Pancreas (tissue), 10 donors: ENCODE data around the gene GJB4. TPM values are rescaled to one million over a fixed set of nuclear protein-coding genes. Genes with fewer than 3 reads are reported as not detected.

Experiments
- ATAC-seq, 4 donors: fragments of 200-7000 bp; cut with Tn5 transposase; one replicate each; pipeline versions ENCODE4 v1.8.0 to v1.9.1; 2020; ENCODE audit warnings: mild to moderate bottlenecking in 4 of 4, moderate library complexity in 4 of 4
- DNase-seq, 6 donors: peaks; one replicate each; pipeline ENCODE4 v3.0.0-alpha.2; 2020
- FAIRE-seq: peaks from 2 replicates; lab custom pipeline; 2012; peaks lifted over from hg19 to GRCh38; lab: Jason Lieb, UNC
- H3K27ac ChIP-seq, 4 donors: fragments of 200-600 bp; sonication (generic); 1 replicate in 3 of 4; 2 replicates in 1 of 4; pipeline versions ENCODE4 v1.5.0 to v1.8.0; 2020
- H3K27me3 ChIP-seq, 4 donors: fragments of 200-600 bp; one replicate each; pipeline ENCODE4 v1.8.0; 2021
- H3K36me3 ChIP-seq, 3 donors: fragments of 200-600 bp; sonication (generic) in 1 of 3; one replicate each; pipeline versions ENCODE4 v1.5.0 to v1.8.0; 2020 to 2021
- H3K4me1 ChIP-seq, 3 donors: fragments of 200-600 bp; one replicate each; pipeline ENCODE4 v1.8.0; 2021
- H3K4me3 ChIP-seq, 4 donors: fragments of 200-600 bp; sonication (generic) in 2 of 4; one replicate each; pipeline versions ENCODE4 v1.5.0 to v1.8.0; 2020 to 2021
- H3K9me3 ChIP-seq, 4 donors: fragments of 200-600 bp; one replicate each; pipeline ENCODE4 v1.8.0; 2021
- WGBS, 2 donors: extraction: QIAGEN DNeasy Blood & Tissue Kit; methylation state at CpG; one replicate each; pipeline ENCODE4 v1.1.7; 2013; 5-methylcytosine and 5-hydroxymethylcytosine counted together
- intact Hi-C, 3 donors: fragments of 100-400 bp; cut with DNase I; formaldehyde crosslinking; loops; one replicate each; pipeline versions ENCODE4 v1.11.1 to v1.14.2; 2022
- polyA plus RNA-seq, 2 donors: library from polyadenylated mRNA; stranded (reverse); fragments of 200-250 nt; gene quantifications; one replicate each; pipeline ENCODE4 v1.2.3, GENCODE V29; 2013
- total RNA-seq, 6 donors: library from RNA; stranded (reverse); fragmentation: NEBNext Ultra II Directional in 4 of 6; extraction: Animal tissue kit (Norgen Biotek cat#: 25700) in 4 of 6; gene quantifications; one replicate each; pipeline versions ENCODE4 v1.2.1 to v1.2.4, GENCODE V29; 2021 to 2023
- TF ChIP-seq, protein P1 (sequence below), 4 donors: fragments of 200-600 bp; sonication (generic) in 3 of 4; IDR thresholded peaks; one replicate each; pipeline versions ENCODE4 v1.5.0 to v1.8.0; 2021; ENCODE audit warnings: antibody characterized with exemption in 4 of 4
- donor health status: healthy with polysubstance abuse.
- donor health status: DM: no; HTN: no; CAD: no; lungs with moderate emphysema.
- donor health status: DM: no; HTN: no; CAD: no.
- donor health status: control.
- donor health status: control.
- donor health status: Bipolar disorder and iron deficiency.
- donor health status: DM: yes; HTN: yes; CAD: no.
- donor health status: DM: no; HTN: no; CAD: no.
- donor health status: DM: no; HTN: no; CAD: no.
- donor health status: DM: yes; HTN: yes; CAD: no.

GJB4 gene
- total RNA-seq (under 1 TPM in 1 of 6 donors, not detected in 5; 0.12 TPM), polyA plus RNA-seq (not detected)

DNA sequence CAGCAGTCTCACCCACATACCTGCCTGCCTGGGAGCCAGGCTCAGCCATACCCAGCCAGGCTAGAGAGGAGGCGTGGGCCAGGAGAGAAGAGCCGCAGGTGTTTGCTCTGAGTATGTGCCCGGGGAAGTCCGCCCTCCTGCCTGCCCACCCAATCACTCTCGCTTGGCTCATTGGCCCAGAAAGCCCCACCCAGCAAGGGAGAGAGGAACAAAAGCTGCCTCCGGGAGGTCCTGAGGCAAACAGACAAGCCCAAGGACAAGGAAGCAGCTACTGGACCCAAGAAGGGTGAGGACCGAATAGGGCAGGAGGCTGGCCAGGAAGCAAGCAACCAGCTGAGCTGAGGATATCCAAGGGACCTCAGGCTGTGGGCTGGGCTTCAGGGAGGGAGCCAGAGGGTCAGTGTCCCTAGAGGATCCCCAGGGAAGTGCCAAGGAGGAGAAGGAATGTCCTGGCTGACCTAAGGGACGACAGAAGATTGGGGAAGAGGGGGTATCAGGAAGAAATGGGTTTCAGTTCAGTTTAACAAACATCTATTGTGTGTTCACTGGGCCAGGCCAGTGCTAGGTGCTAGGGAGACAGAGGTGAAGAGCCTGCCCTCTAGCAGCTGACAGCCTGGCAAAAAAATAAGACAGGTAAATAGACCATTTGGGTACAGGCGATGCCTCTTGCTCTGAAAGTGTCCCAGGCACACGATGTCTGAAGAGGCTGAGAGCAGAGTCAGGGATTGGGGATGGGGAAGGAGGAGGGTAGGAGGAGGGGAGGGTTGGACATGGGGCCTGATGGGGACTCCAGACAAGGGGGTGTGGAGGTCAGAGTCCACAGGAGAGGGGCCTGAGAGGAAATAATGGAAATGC, at the start of gene GJB4:
GJB4 (plus strand) TSS at position 238 of the 855 bp plus-strand sequence. CDS start 1,515 bp downstream, outside the sequence.
- ATAC-seq (peak in 1 of 4 donors; percentile 51), FAIRE-seq (no peak), DNase-seq (no peak)
- H3K36me3 ChIP-seq, result no peaks in the 10 kb centered on the region
- TF ChIP-seq, protein P1, sequence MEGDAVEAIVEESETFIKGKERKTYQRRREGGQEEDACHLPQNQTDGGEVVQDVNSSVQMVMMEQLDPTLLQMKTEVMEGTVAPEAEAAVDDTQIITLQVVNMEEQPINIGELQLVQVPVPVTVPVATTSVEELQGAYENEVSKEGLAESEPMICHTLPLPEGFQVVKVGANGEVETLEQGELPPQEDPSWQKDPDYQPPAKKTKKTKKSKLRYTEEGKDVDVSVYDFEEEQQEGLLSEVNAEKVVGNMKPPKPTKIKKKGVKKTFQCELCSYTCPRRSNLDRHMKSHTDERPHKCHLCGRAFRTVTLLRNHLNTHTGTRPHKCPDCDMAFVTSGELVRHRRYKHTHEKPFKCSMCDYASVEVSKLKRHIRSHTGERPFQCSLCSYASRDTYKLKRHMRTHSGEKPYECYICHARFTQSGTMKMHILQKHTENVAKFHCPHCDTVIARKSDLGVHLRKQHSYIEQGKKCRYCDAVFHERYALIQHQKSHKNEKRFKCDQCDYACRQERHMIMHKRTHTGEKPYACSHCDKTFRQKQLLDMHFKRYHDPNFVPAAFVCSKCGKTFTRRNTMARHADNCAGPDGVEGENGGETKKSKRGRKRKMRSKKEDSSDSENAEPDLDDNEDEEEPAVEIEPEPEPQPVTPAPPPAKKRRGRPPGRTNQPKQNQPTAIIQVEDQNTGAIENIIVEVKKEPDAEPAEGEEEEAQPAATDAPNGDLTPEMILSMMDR (IDR thresholded peaks at IDR 0.05), result no peak
- H3K4me3 ChIP-seq, result no peak within 1 kb of the TSS
- H3K27me3 ChIP-seq, result no peaks in the 10 kb centered on the region
- H3K9me3 ChIP-seq, result no peaks in the 10 kb centered on the region
- intact Hi-C loops, result no loop called here
- WGBS, 2 donors, result 58 to 72% methylated on average over 10 of the region's 10 CpGs
- H3K27ac ChIP-seq, result no peak within 1 kb of the TSS
- no peaks in the 10 kb centered on the region for H3K4me1 ChIP-seq

DNA sequence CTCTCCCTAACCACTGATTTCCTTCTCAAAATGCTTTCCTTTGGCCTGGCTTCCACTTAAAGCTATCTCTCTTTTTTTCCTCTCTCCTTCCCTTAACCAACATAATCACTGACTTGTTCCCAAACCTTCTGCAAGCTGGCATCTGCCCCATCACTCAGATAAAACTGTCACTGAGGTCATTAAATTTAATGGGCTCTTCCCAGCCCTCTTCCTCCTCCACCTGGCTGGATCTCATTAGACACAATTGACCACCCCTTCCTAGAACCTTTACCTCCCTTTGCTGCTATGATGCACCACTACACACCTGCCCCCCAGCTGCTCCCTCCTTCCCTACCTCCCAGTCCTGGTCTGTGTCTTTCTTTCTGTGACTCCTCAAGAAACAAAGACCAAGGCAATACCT, 48.7 kb upstream of the GJB4 start:
- FAIRE-seq, result no peak
- Histone ChIP-seq H3K27me3 (no peaks in the 10 kb centered on the region), H3K27ac (no peak overlapping the region), H3K4me1 (no peaks in the 10 kb centered on the region), H3K36me3 (no peaks in the 10 kb centered on the region), H3K4me3 (no peak overlapping the region), H3K9me3 (no peaks in the 10 kb centered on the region)
- TF ChIP-seq, protein P1 (IDR thresholded peaks at IDR 0.05), result no peak
- no peak for ATAC-seq
- DNase-seq, result no peak
- intact Hi-C loops, result no loop called here

DNA sequence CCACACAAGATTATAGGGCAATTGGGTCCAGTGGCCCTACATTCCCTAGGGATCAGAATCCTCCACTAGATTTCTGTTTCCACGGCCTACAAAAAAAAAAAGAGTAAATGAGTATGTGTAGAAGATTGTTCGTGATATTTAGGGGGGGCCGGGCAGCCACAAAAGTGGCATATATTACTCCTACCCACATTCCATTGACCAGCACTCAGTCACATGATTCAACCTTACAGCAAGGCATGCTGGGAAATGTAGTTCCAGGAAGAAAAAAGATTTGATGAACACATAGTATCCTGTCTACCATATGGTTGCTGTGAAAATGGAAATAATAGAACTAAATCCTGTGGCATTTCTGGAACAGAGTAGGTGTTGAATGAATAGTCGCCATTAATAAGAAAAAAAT, 48.1 kb upstream of the GJB4 start:
- Histone ChIP-seq H3K27me3 (no peaks in the 10 kb centered on the region), H3K4me3 (no peak overlapping the region), H3K4me1 (no peaks in the 10 kb centered on the region), H3K36me3 (no peaks in the 10 kb centered on the region), H3K27ac (no peak overlapping the region), H3K9me3 (no peaks in the 10 kb centered on the region)
- no peak for ATAC-seq
- intact Hi-C loops, result no loop called here
- TF ChIP-seq, protein P1 (IDR thresholded peaks at IDR 0.05), result no peak
- no peak for FAIRE-seq
- no peak for DNase-seq
- 82 to 93% methylated on average over 4 of the region's 4 CpGs for WGBS, 2 donors

DNA sequence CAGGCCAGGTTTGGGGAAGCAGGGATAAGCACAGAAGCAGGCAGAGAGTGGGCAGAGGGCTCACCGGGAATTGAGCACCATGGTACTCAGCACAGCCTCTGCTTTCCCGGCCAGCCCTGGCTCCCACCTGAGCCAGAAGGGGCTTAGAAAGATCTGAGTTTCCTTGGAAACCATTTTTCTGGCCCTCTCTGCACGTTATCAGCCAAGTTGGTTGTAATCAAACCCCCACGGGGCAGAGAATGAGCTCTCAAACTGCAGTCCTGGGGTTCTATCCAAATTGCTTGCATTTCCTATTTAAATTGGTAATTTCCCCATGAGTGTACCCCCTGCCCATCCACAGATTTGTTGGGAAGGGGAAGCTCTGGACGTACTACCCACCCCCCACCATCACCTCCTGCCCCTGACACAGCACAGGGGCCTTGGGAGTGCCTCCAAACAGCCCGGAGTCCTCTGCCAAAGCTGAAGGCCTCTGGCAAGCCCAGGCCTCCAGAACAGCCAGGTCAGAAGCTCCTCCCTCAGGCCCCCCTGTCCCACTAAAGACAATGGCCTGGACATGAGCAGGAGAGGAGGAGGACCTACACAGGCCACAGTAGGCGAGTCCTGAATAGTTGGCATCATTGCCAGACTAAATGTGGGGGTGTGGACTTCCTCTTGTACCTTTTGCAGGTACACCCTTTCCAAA, 47.4 kb upstream of the GJB4 start:
- DNase-seq (no peak), ATAC-seq (no peak), FAIRE-seq (no peak)
- H3K27ac ChIP-seq, result no peak overlapping the region
- H3K4me1 ChIP-seq, result no peaks in the 10 kb centered on the region
- TF ChIP-seq, protein P1 (IDR thresholded peaks at IDR 0.05), result no peak
- H3K4me3 ChIP-seq, result no peak overlapping the region
- WGBS, 2 donors, result 69 to 73% methylated on average over 7 of the region's 7 CpGs
- intact Hi-C loops, result no loop called here
- no peaks in the 10 kb centered on the region for H3K9me3 ChIP-seq
- no peaks in the 10 kb centered on the region for H3K36me3 ChIP-seq
- H3K27me3 ChIP-seq, result no peaks in the 10 kb centered on the region
